Mesenchymal stem cell (in vitro differentiated cells and primary cell): ENCODE results near the gene NEUROD6.

ENCODE experiments used
- DNase-seq: peaks from one replicate; pipeline ENCODE4 v3.0.0-alpha.2; 2013
- H2AFZ ChIP-seq: one replicate; pipeline ENCODE4 v1.6.1; 2013; ENCODE audit warnings: low read depth, mild to moderate bottlenecking, control low read depth, inconsistent platforms, low read length, moderate library complexity
- H2AK5ac ChIP-seq: 2 replicates; pipeline ENCODE4 v1.6.1; 2013; ENCODE audit warnings: low read length, moderate library complexity, mild to moderate bottlenecking, inconsistent platforms; ENCODE audit not compliant: severe bottlenecking
- H2BK120ac ChIP-seq: one replicate; pipeline ENCODE4 v1.6.1; 2013; ENCODE audit warnings: low read depth, mild to moderate bottlenecking, inconsistent platforms, low read length, moderate library complexity
- H2BK12ac ChIP-seq, 2 experiments: one replicate each; pipeline ENCODE4 v1.6.1; 2013; ENCODE audit warnings: inconsistent platforms in 2 of 2, low read length in 2 of 2, mild to moderate bottlenecking in 2 of 2, moderate library complexity in 2 of 2, control low read depth in 1 of 2
- H2BK15ac ChIP-seq: one replicate; pipeline ENCODE4 v1.6.1; 2013; ENCODE audit warnings: mild to moderate bottlenecking, low read depth, inconsistent platforms; ENCODE audit not compliant: poor library complexity, severe bottlenecking
- H2BK5ac ChIP-seq: 2 replicates; pipeline ENCODE4 v1.6.1; 2013; ENCODE audit warnings: low read depth, mild to moderate bottlenecking, low read length, control low read depth, inconsistent platforms; ENCODE audit not compliant: poor library complexity, severe bottlenecking
- H3K14ac ChIP-seq, 2 experiments: one replicate each; pipeline ENCODE4 v1.6.1; 2013; ENCODE audit warnings: inconsistent platforms in 2 of 2, low read length in 2 of 2, control low read depth in 1 of 2, mild to moderate bottlenecking in 1 of 2, moderate library complexity in 1 of 2
- H3K18ac ChIP-seq, 2 experiments: one replicate each; pipeline ENCODE4 v1.6.1; 2013; ENCODE audit warnings: inconsistent platforms in 2 of 2, low read length in 2 of 2, control low read depth in 1 of 2, low read depth in 1 of 2, mild to moderate bottlenecking in 1 of 2
- H3K23ac ChIP-seq, 2 experiments: one replicate each; pipeline ENCODE4 v1.6.1; 2013; ENCODE audit warnings: inconsistent platforms in 2 of 2, low read length in 2 of 2, mild to moderate bottlenecking in 2 of 2, moderate library complexity in 2 of 2, control low read depth in 1 of 2
- H3K27ac ChIP-seq: 2 replicates; pipeline ENCODE4 v1.5.1; 2013; ENCODE audit warnings: mild to moderate bottlenecking, moderate library complexity, low read length, control low read depth, inconsistent platforms; ENCODE audit not compliant: poor library complexity, severe bottlenecking
- H3K27me3 ChIP-seq, 2 experiments: 2 replicates each; pipeline versions ENCODE4 v1.6.1 to v1.7.0; 2013; ENCODE audit warnings: low read length in 2 of 2, mild to moderate bottlenecking in 2 of 2, moderate library complexity in 2 of 2, control low read depth in 1 of 2, inconsistent platforms in 1 of 2; ENCODE audit not compliant: control insufficient read depth in 1 of 2, insufficient read depth in 1 of 2
- H3K36me3 ChIP-seq, 2 experiments: 2 replicates each; pipeline versions ENCODE4 v1.6.1 to v1.7.0; 2013; ENCODE audit warnings: low read length in 2 of 2, control low read depth in 1 of 2, inconsistent platforms in 1 of 2, low read depth in 1 of 2, mild to moderate bottlenecking in 1 of 2; ENCODE audit not compliant: insufficient read depth in 2 of 2, control insufficient read depth in 1 of 2
- H3K4ac ChIP-seq, 2 experiments: one replicate each; pipeline ENCODE4 v1.6.1; 2013; ENCODE audit warnings: inconsistent platforms in 2 of 2, low read length in 2 of 2, mild to moderate bottlenecking in 2 of 2, moderate library complexity in 2 of 2, control low read depth in 1 of 2, low read depth in 1 of 2
- H3K4me1 ChIP-seq: 2 replicates; pipeline ENCODE4 v1.6.1; 2013; ENCODE audit warnings: low read depth, low read length, control low read depth; ENCODE audit not compliant: control insufficient read depth, insufficient read depth
- H3K4me2 ChIP-seq: 2 replicates; pipeline ENCODE4 v1.6.1; 2013; ENCODE audit warnings: low read length, mild to moderate bottlenecking, inconsistent platforms; ENCODE audit not compliant: poor library complexity, severe bottlenecking
- H3K4me3 ChIP-seq, 2 experiments: 2 replicates each; pipeline versions ENCODE4 v1.5.1 to v1.7.0; 2013; ENCODE audit warnings: low read length in 2 of 2, mild to moderate bottlenecking in 2 of 2, control low read depth in 1 of 2, low read depth in 1 of 2; ENCODE audit not compliant: insufficient read depth in 1 of 2
- H3K79me1 ChIP-seq: replicated peaks from 2 replicates; pipeline ENCODE4 v1.6.1; 2013; ENCODE audit warnings: mild to moderate bottlenecking, control low read depth, low read length, inconsistent platforms; ENCODE audit not compliant: poor library complexity, severe bottlenecking
- H3K9ac ChIP-seq: 2 replicates; pipeline ENCODE4 v1.7.0; 2013; ENCODE audit warnings: mild to moderate bottlenecking, low read length, moderate library complexity
- H3K9me3 ChIP-seq: 2 replicates; pipeline ENCODE4 v1.7.0; 2013; ENCODE audit warnings: mild to moderate bottlenecking, low read length; ENCODE audit not compliant: control insufficient read depth
- H4K8ac ChIP-seq: one replicate; pipeline ENCODE4 v1.6.1; 2013; ENCODE audit warnings: inconsistent platforms, mild to moderate bottlenecking, low read length, moderate library complexity
- H4K91ac ChIP-seq: one replicate; pipeline ENCODE4 v1.6.1; 2013; ENCODE audit warnings: mild to moderate bottlenecking, low read length, inconsistent platforms
- WGBS: methylation state at CpG from one replicate; pipeline ENCODE4 v1.1.7; 2013; ENCODE audit warnings: mixed read lengths; 5-methylcytosine and 5-hydroxymethylcytosine counted together

NEUROD6 gene

GRCh38 chr7:31323101-31323500, 17.4 kb downstream of the NEUROD6 start:
- Histone ChIP-seq H2AFZ (no peak overlapping the region), H2BK15ac (no peak overlapping the region), H3K9me3 (no peaks in the 10 kb centered on the region), H3K4ac (no peak overlapping the region), H3K23ac (no peak overlapping the region), H2BK5ac (no peak overlapping the region), H2AK5ac (no peak overlapping the region), H3K27me3 (no peaks in the 10 kb centered on the region), H3K4me2 (no peak overlapping the region), H4K91ac (no peak overlapping the region), H3K27ac (no peak overlapping the region), H3K18ac (no peak overlapping the region), H3K9ac (no peak overlapping the region), H3K14ac (no peak overlapping the region), H3K36me3 (no peaks in the 10 kb centered on the region), H2BK12ac (no peak overlapping the region), H2BK120ac (no peak overlapping the region), H4K8ac (no peak overlapping the region), H3K4me3 (no peak overlapping the region), H3K4me1 (no peaks in the 10 kb centered on the region), H3K79me1 (no peaks in the 10 kb centered on the region)
- DNase-seq = no peak
- no CpG with 5 or more reads among the region's 1 CpG for WGBS

GRCh38 chr7:31320675-31321074, 19.9 kb downstream of the NEUROD6 start:
- H3K79me1 ChIP-seq = no peaks in the 10 kb centered on the region
- H3K14ac ChIP-seq = no peak overlapping the region
- no peak overlapping the region for H3K9ac ChIP-seq
- H2BK120ac ChIP-seq = no peak overlapping the region
- DNase-seq = no peak
- H3K23ac ChIP-seq = no peak overlapping the region
- H3K4me2 ChIP-seq = no peak overlapping the region
- no peak overlapping the region for H3K4me3 ChIP-seq
- H2BK12ac ChIP-seq = no peak overlapping the region
- H3K4me1 ChIP-seq = no peaks in the 10 kb centered on the region
- no peaks in the 10 kb centered on the region for H3K27me3 ChIP-seq
- no peak overlapping the region for H2BK5ac ChIP-seq
- H3K36me3 ChIP-seq = no peaks in the 10 kb centered on the region
- no peak overlapping the region for H2AFZ ChIP-seq
- no peaks in the 10 kb centered on the region for H3K9me3 ChIP-seq
- H4K91ac ChIP-seq = no peak overlapping the region
- H2BK15ac ChIP-seq = no peak overlapping the region
- H3K18ac ChIP-seq = no peak overlapping the region
- H2AK5ac ChIP-seq = no peak overlapping the region
- H3K4ac ChIP-seq = no peak overlapping the region
- no peak overlapping the region for H4K8ac ChIP-seq
- no peak overlapping the region for H3K27ac ChIP-seq

GRCh38 chr7:31318313-31318712, 22.2 kb downstream of the NEUROD6 start:
- H4K8ac ChIP-seq = no peak overlapping the region
- no peak overlapping the region for H3K4me2 ChIP-seq
- DNase-seq = no peak
- H3K27me3 ChIP-seq = no peaks in the 10 kb centered on the region
- 80% methylated on average over 5 of the region's 5 CpGs for WGBS
- no peak overlapping the region for H2AK5ac ChIP-seq
- no peak overlapping the region for H3K18ac ChIP-seq
- no peak overlapping the region for H2BK5ac ChIP-seq
- no peak overlapping the region for H2BK15ac ChIP-seq
- no peak overlapping the region for H3K27ac ChIP-seq
- no peak overlapping the region for H2BK12ac ChIP-seq
- H3K4ac ChIP-seq = no peak overlapping the region
- no peak overlapping the region for H3K9ac ChIP-seq
- no peaks in the 10 kb centered on the region for H3K79me1 ChIP-seq
- H3K23ac ChIP-seq = no peak overlapping the region
- no peak overlapping the region for H3K14ac ChIP-seq
- no peaks in the 10 kb centered on the region for H3K9me3 ChIP-seq
- H4K91ac ChIP-seq = no peak overlapping the region
- no peak overlapping the region for H3K4me3 ChIP-seq
- H3K4me1 ChIP-seq = no peaks in the 10 kb centered on the region
- H2BK120ac ChIP-seq = no peak overlapping the region
- no peaks in the 10 kb centered on the region for H3K36me3 ChIP-seq
- no peak overlapping the region for H2AFZ ChIP-seq

- Histone ChIP-seq H2AFZ (no peak overlapping the region), H4K91ac (no peak overlapping the region), H3K4ac (no peak overlapping the region), H2AK5ac (no peak overlapping the region), H2BK12ac (no peak overlapping the region), H2BK120ac (no peak overlapping the region), H3K4me2 (no peak overlapping the region), H3K79me1 (no peaks in the 10 kb centered on the region), H2BK5ac (no peak overlapping the region), H3K4me3 (no peak overlapping the region), H3K27ac (no peak overlapping the region), H3K23ac (no peak overlapping the region), H3K9ac (no peak overlapping the region), H3K9me3 (no peaks in the 10 kb centered on the region), H3K4me1 (no peaks in the 10 kb centered on the region), H4K8ac (no peak overlapping the region), H2BK15ac (no peak overlapping the region), H3K14ac (no peak overlapping the region), H3K27me3 (no peaks in the 10 kb centered on the region), H3K18ac (no peak overlapping the region), H3K36me3 (no peaks in the 10 kb centered on the region)
- no peak for DNase-seq
- WGBS = no CpG with 5 or more reads among the region's 2 CpGs
Observed at GRCh38 chr7:31316876-31317275, 23.6 kb downstream of the NEUROD6 start.
